ENCODE data around the gene TMTC2. TPM values are rescaled to one million over a fixed set of nuclear protein-coding genes. Genes with fewer than 3 reads are reported as not detected.

The TMTC2 gene
- total RNA-seq, 1 donor from 2014 or later = 12.3 TPM

DNA sequence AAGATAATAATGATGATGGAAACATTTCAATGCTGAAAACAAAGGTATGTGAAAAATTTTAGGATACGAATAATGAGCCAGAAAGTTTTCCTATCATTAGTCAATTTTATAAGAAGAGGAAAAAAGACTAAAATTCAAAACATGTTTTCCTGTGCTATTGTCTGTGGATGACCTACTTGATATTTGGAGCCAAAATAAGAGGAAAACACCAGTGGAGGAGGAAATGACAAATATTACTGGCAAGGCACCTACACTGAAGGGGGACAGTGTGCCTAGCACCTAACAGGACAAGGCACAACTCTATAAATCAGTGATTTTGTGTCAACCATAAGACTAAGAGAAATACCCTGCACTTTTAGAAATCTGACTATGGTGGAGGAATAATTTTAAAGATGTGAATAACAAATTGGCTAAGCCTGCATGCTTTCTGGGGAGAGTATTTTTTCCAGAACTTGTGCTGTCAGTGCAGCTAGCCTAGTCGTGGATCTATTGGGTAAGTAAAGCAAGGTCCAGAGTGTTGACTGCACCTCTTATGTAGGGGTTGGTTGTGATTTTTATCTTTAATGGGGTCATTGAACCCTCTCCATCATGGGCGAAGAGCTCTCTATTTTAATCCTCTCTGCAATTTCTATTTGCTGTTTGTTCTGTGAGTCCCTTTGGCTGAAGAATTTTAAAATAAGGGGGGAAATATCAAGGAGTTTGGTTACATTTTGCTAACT is 398.0 kb downstream of the TMTC2 start:
- TF ChIP-seq, protein P1, sequence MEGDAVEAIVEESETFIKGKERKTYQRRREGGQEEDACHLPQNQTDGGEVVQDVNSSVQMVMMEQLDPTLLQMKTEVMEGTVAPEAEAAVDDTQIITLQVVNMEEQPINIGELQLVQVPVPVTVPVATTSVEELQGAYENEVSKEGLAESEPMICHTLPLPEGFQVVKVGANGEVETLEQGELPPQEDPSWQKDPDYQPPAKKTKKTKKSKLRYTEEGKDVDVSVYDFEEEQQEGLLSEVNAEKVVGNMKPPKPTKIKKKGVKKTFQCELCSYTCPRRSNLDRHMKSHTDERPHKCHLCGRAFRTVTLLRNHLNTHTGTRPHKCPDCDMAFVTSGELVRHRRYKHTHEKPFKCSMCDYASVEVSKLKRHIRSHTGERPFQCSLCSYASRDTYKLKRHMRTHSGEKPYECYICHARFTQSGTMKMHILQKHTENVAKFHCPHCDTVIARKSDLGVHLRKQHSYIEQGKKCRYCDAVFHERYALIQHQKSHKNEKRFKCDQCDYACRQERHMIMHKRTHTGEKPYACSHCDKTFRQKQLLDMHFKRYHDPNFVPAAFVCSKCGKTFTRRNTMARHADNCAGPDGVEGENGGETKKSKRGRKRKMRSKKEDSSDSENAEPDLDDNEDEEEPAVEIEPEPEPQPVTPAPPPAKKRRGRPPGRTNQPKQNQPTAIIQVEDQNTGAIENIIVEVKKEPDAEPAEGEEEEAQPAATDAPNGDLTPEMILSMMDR (conservative IDR thresholded peaks at IDR 0.05) = no peak
- no peak overlapping the region for H3K4me3 Mint-ChIP-seq
- H3K36me3 Mint-ChIP-seq (ENCODE audit: low read depth) = peaks cover 6% of the 10 kb centered on the region
- H3K27ac Mint-ChIP-seq (ENCODE audit: unreplicated experiment) = no peak overlapping the region
- H3K4me1 Mint-ChIP-seq = peaks cover 9% of the 10 kb centered on the region
- no peak for DNase-seq (ENCODE audit: low read depth, low spot score)
- peaks cover 3% of the 10 kb centered on the region for H3K9me3 Mint-ChIP-seq
- H3K27me3 Mint-ChIP-seq (ENCODE audit: low read depth) = no peaks in the 10 kb centered on the region

DNA sequence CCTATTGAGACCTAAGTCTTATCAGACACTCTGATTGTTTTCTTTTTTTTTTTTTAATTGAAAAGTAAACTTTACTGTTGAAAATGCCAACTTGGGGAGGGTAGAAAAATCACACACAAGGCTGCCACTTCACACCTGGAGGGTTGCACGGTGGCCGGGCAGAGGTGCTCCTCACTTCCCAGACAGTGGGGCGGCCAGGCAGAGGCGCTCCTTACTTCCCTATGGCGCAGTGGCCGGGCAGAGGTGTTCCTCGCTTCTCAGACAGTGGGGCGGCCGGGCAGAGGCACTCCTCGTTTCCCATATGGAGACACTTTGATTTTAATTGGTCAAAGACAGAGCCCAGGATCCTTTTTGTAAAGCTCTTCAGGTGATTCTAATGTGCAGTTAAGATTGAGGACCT is 399.3 kb downstream of the TMTC2 start:
- TF ChIP-seq, protein P1 (conservative IDR thresholded peaks at IDR 0.05) = no peak
- H3K36me3 Mint-ChIP-seq (ENCODE audit: low read depth) = peaks cover 8% of the 10 kb centered on the region
- no peak overlapping the region for H3K4me3 Mint-ChIP-seq
- H3K4me1 Mint-ChIP-seq = peaks cover 9% of the 10 kb centered on the region
- no peak overlapping the region for H3K27ac Mint-ChIP-seq (ENCODE audit: unreplicated experiment)
- no peak for DNase-seq (ENCODE audit: low read depth, low spot score)
- peaks cover 3% of the 10 kb centered on the region for H3K9me3 Mint-ChIP-seq
- no peaks in the 10 kb centered on the region for H3K27me3 Mint-ChIP-seq (ENCODE audit: low read depth)

DNA sequence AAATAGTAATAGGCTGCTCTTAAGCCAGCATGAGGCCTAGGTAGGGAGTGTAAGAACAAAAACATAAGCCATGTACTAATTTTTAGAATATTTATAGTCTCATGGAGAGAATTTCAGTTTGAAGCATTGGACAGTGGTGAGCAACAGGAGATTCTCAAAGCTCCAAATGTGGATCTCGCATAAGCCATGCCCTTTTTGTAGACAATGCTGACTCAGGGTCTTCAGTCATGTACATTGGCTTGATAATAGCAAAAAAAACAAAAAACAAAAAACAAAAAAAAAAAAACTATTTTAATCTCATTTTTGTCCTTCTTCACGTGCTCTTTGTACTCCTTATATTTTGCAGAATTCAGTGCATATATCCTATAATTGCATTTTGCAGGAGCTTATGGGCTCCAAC is 402.9 kb downstream of the TMTC2 start:
- no peak for DNase-seq (ENCODE audit: low read depth, low spot score)
- Mint-ChIP-seq H3K4me3 (no peak overlapping the region), H3K36me3 (ENCODE audit: low read depth) (peaks cover 11% of the 10 kb centered on the region), H3K27me3 (ENCODE audit: low read depth) (no peaks in the 10 kb centered on the region), H3K9me3 (peaks cover 3% of the 10 kb centered on the region), H3K4me1 (peaks cover 16% of the 10 kb centered on the region), H3K27ac (ENCODE audit: unreplicated experiment) (no peak overlapping the region)
- TF ChIP-seq, protein P1 (conservative IDR thresholded peaks at IDR 0.05) = no peak

DNA sequence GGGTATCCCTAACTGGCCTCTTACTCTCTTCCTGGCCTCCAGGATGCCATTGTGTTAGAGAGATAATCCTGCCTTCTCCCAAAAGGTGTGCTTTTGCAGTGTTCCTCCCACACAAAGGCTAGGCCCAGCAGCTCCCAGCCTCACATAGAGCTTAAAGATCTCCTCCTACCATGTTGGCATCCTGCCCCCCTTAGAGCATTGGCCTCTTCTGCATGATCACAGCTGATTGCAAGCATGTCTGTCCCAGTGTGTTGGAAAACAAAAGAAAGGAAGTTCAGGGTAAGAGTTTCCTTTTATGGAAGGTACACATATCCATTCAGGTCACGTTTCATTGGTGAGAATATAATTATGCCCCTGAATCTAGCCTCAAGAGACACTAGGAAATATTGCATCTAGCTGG is 405.4 kb downstream of the TMTC2 start:
- no peaks in the 10 kb centered on the region for H3K27me3 Mint-ChIP-seq (ENCODE audit: low read depth)
- H3K4me1 Mint-ChIP-seq = peaks cover 16% of the 10 kb centered on the region
- no peak overlapping the region for H3K4me3 Mint-ChIP-seq
- no peak overlapping the region for H3K27ac Mint-ChIP-seq (ENCODE audit: unreplicated experiment)
- TF ChIP-seq, protein P1 (conservative IDR thresholded peaks at IDR 0.05) = no peak
- peaks cover 15% of the 10 kb centered on the region for H3K36me3 Mint-ChIP-seq (ENCODE audit: low read depth)
- no peak for DNase-seq (ENCODE audit: low read depth, low spot score)
- H3K9me3 Mint-ChIP-seq = peaks cover 6% of the 10 kb centered on the region

DNA sequence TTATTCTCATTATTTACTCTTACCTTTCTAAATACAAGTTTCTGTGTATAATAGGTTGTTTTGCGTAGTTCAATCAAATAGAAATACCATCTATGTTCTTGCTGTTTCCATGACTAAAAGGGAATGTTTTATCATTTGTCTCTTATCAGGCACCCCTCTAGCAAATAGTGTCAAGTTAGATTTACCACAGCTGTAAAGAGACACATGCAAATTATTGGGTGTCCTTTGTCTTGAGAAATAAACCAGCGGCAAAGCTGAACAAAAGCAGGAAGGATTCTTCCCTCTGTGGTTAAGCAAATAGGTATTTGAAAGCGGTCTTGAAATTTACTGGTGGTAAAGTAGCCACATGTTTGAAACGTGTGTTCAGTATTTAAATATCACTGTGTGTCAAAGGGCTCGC is 405.9 kb downstream of the TMTC2 start:
- Mint-ChIP-seq H3K27ac (ENCODE audit: unreplicated experiment) (no peak overlapping the region), H3K36me3 (ENCODE audit: low read depth) (peaks cover 11% of the 10 kb centered on the region), H3K4me3 (no peak overlapping the region), H3K4me1 (peaks cover 16% of the 10 kb centered on the region), H3K9me3 (peaks cover 6% of the 10 kb centered on the region), H3K27me3 (ENCODE audit: low read depth) (no peaks in the 10 kb centered on the region)
- DNase-seq (ENCODE audit: low read depth, low spot score) = no peak
- TF ChIP-seq, protein P1 (conservative IDR thresholded peaks at IDR 0.05) = no peak

All from neural crest cell (in vitro differentiated cells).